Aortic smooth muscle cell (primary cell): ENCODE data around the gene SETX. TPM values are rescaled to one million over a fixed set of nuclear protein-coding genes. Genes with fewer than 3 reads are reported as not detected.

Source experiments
- total RNA-seq: library from RNA; depleted of rRNA; stranded (reverse); fragments of >200 nt; gene quantifications from 2 replicates; pipeline ENCODE4 v1.2.3, GENCODE V29; 2014

The SETX gene
- 72.7 and 78.9 TPM in 2 replicates for total RNA-seq

DNA sequence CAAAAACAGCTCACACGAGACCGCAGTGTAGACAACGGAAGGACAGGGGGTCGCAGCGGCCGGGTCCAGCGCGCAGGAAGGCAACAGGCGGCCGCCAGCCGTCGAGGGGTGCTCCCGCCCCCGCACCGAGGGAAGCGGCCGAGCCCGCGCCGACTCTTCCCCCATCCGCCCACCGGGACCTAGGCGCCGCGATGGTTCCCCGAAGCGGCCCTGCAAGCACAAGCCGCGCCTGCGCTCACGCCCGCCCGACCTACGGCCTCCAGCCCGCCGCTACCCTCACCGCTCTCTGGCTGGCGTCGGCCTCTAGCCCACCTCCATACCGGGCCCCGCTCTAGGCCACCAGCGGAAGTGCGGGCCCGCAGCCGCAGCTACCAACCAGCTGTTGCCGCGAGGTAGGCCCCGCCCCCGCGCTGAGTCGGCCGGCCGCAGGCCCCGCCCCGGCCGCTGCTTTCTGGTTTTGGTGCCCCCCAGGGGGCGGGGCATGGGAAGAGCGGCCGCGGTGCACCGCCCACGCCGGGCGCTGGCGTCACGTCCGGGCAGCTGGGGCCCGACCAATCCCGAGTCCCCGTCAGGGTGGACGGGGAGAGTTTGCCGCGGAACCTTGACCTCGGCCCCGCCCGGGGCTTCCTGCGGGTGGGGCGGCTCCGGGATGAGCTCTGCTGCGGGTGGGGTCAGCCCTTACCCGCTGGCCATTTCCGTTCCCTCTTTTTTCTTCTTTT is at the start of gene SETX:
TSS of gene SETX (minus strand) at position 350 of the 719 bp plus-strand sequence. CDS start 5,558 bp downstream, outside the sequence.

Other genes with a start within 250 kb of the SETX start
- 1.6 and 4.2 TPM in 2 replicates for gene NTNG2, start 192.9 kb downstream of the SETX start, total RNA-seq
- gene TTF1, start 51.9 kb upstream of the SETX start, total RNA-seq: 9.4 and 9.6 TPM in 2 replicates
- gene CFAP77, start 55.2 kb upstream of the SETX start, total RNA-seq: not detected in 2 replicates
- gene BARHL1, start 227.6 kb upstream of the SETX start, total RNA-seq: not detected in 2 replicates